ENCODE data around the gene SLC8A1. TPM values are rescaled to one million over a fixed set of nuclear protein-coding genes. Genes with fewer than 3 reads are reported as not detected.

Gene SLC8A1
- total and polyA plus RNA-seq, 2 experiments from 2014 or later: 103 to 682 TPM

GRCh38 chr2:40273734-40274182 lies 178.1 kb downstream of the SLC8A1 start:
- TF ChIP-seq, protein P1, sequence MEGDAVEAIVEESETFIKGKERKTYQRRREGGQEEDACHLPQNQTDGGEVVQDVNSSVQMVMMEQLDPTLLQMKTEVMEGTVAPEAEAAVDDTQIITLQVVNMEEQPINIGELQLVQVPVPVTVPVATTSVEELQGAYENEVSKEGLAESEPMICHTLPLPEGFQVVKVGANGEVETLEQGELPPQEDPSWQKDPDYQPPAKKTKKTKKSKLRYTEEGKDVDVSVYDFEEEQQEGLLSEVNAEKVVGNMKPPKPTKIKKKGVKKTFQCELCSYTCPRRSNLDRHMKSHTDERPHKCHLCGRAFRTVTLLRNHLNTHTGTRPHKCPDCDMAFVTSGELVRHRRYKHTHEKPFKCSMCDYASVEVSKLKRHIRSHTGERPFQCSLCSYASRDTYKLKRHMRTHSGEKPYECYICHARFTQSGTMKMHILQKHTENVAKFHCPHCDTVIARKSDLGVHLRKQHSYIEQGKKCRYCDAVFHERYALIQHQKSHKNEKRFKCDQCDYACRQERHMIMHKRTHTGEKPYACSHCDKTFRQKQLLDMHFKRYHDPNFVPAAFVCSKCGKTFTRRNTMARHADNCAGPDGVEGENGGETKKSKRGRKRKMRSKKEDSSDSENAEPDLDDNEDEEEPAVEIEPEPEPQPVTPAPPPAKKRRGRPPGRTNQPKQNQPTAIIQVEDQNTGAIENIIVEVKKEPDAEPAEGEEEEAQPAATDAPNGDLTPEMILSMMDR (IDR thresholded peaks at IDR 0.05; ENCODE audit: low read depth, low read length): no peak
- DNase-seq (ENCODE audit: low read depth in 1 of 2, low spot score in 1 of 2): peak in 1 of 2 donors; percentile 70
- Histone ChIP-seq H3K4me1 (ENCODE audit: low read depth) (peaks cover 61% of the 10 kb centered on the region), H3K4me3 (no peak overlapping the region), H3K27me3 (no peaks in the 10 kb centered on the region), H3K27ac (peak overlapping the region; percentile 5), H3K36me3 (no peaks in the 10 kb centered on the region), H3K9me3 (ENCODE audit: low read depth) (no peaks in the 10 kb centered on the region)

DNA sequence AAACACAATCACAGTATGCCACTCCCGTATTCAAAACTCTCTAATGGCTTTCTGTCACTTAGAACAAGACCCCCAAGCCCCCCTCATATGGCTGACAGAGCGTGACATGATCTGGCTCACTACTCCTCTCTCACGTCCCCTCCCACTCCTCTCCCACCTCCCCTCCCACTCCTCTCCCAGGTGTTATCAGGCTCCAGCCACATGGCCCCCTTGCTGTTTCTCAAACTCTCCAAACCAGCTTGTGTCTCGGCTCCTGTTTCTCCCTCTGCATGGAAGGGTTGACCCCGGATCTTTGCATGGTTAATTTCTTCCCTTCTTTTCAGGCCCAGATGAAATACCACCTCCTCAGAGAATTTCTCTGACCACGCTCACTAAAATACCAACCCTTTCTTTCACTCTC lies 180.8 kb downstream of the SLC8A1 start:
- Histone ChIP-seq H3K4me1 (ENCODE audit: low read depth) (peaks cover 73% of the 10 kb centered on the region), H3K36me3 (no peaks in the 10 kb centered on the region), H3K27me3 (no peaks in the 10 kb centered on the region), H3K4me3 (no peak overlapping the region), H3K27ac (peak overlapping the region; percentile 82), H3K9me3 (ENCODE audit: low read depth) (no peaks in the 10 kb centered on the region)
- DNase-seq (ENCODE audit: low read depth in 1 of 2, low spot score in 1 of 2): peak in 1 of 2 donors; percentile 50
- TF ChIP-seq, protein P1 (IDR thresholded peaks at IDR 0.05; ENCODE audit: low read depth, low read length): no peak

DNA sequence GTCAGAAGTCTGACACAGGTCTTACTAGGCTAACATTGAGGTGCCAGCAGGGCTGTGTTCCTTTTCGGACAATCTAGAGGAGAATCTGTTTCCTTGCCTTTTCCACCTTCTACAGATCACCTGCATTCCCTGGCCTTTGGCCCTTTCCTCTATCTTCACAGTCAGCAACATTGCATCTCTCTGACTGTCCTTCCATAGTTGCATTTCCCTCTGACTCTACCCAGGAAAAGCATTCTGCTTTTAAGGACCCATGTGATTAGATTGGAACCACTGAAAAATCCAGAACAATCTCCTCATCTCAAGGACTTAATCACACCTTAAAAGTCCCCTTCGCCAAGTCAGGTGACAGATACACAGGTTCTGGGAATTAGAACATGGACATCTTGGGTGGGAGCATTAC lies 181.5 kb downstream of the SLC8A1 start:
- H3K9me3 ChIP-seq (ENCODE audit: low read depth): no peaks in the 10 kb centered on the region
- peaks cover 68% of the 10 kb centered on the region for H3K4me1 ChIP-seq (ENCODE audit: low read depth)
- no peaks in the 10 kb centered on the region for H3K27me3 ChIP-seq
- peak overlapping the region; percentile 82 for H3K27ac ChIP-seq
- H3K36me3 ChIP-seq: no peaks in the 10 kb centered on the region
- TF ChIP-seq, protein P1 (IDR thresholded peaks at IDR 0.05; ENCODE audit: low read depth, low read length): no peak
- no peak overlapping the region for H3K4me3 ChIP-seq
- DNase-seq (ENCODE audit: low read depth in 1 of 2, low spot score in 1 of 2): no peak

DNA sequence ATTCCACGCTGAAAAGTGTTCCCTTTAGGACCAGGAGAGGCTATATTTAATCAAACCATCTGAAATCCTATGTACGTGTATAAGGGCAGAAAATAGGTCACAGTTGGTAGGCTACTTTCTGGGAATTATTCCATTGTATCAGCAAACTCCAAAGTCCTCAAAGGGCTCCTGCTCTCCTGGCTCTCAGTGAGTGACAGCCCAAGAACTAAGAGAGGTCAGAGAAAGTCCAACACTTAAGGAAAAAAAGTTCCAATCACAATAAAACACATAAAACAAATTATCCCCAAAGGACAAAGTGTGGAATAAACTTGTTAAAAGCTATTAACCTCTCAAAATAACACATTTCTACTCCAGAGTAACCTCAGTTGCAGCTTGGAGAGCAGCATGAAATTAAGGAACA lies 183.3 kb downstream of the SLC8A1 start:
- peaks cover 50% of the 10 kb centered on the region for H3K4me1 ChIP-seq (ENCODE audit: low read depth)
- no peak for DNase-seq (ENCODE audit: low read depth in 1 of 2, low spot score in 1 of 2)
- no peaks in the 10 kb centered on the region for H3K27me3 ChIP-seq
- H3K9me3 ChIP-seq (ENCODE audit: low read depth): no peaks in the 10 kb centered on the region
- no peak overlapping the region for H3K4me3 ChIP-seq
- peak overlapping the region; percentile 82 for H3K27ac ChIP-seq
- TF ChIP-seq, protein P1 (IDR thresholded peaks at IDR 0.05; ENCODE audit: low read depth, low read length): no peak
- H3K36me3 ChIP-seq: no peaks in the 10 kb centered on the region

GRCh38 chr2:40266201-40266600 lies 185.7 kb downstream of the SLC8A1 start:
- H3K9me3 ChIP-seq (ENCODE audit: low read depth): no peaks in the 10 kb centered on the region
- H3K27me3 ChIP-seq: no peaks in the 10 kb centered on the region
- H3K36me3 ChIP-seq: no peaks in the 10 kb centered on the region
- peak overlapping the region; percentile 82 for H3K27ac ChIP-seq
- TF ChIP-seq, protein P1 (IDR thresholded peaks at IDR 0.05; ENCODE audit: low read depth, low read length): no peak
- H3K4me3 ChIP-seq: no peak overlapping the region
- peaks cover 37% of the 10 kb centered on the region for H3K4me1 ChIP-seq (ENCODE audit: low read depth)
- no peak for DNase-seq (ENCODE audit: low read depth in 1 of 2, low spot score in 1 of 2)

DNA sequence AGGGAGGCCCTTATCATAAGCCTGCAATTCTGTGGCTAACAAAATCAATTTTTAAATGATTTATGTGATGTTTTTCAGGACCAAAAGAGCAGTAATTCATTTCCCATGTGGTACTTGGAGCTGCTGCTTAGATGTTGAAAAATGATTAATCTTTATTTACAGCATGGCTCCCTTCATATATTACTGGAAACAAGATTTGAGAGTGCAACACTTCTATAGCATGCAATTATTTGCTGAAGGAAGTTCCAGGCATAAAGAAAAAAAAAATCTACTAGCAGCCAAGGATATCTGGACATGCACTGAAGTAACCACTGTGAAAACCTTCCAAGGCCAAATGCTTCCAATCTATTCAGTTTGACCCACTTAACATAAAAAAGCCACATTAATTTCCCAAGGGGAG lies 186.3 kb downstream of the SLC8A1 start:
- Histone ChIP-seq H3K4me3 (no peak overlapping the region), H3K27me3 (no peaks in the 10 kb centered on the region), H3K36me3 (no peaks in the 10 kb centered on the region), H3K4me1 (ENCODE audit: low read depth) (peaks cover 38% of the 10 kb centered on the region), H3K9me3 (ENCODE audit: low read depth) (no peaks in the 10 kb centered on the region), H3K27ac (no peak overlapping the region)
- no peak for DNase-seq (ENCODE audit: low read depth in 1 of 2, low spot score in 1 of 2)
- TF ChIP-seq, protein P1 (IDR thresholded peaks at IDR 0.05; ENCODE audit: low read depth, low read length): no peak
